HCEC 1CT (cell line): ENCODE measurements around the gene AXL.
"Not testable (repeated sequence)": the region's sequence is repeated elsewhere in the genome, so short reads cannot be mapped to it uniquely, and the experiment has no call there.

Source experiments
- DNase-seq: peaks from one replicate; pipeline ENCODE4 v3.0.0-alpha.2; 2017

AXL gene

GRCh38 chr19:41218615-41219507 is at the start of gene AXL:
TSS of gene AXL (plus strand) at chr19:41219223. CDS start at chr19:41219393, 170 bp downstream.
- peak; percentile 61 for DNase-seq

GRCh38 chr19:41172297-41173164 is 46.5 kb upstream of the AXL start:
- no peak for DNase-seq

- no peak for DNase-seq
Observed at GRCh38 chr19:41174297-41174928, 44.6 kb upstream of the AXL start.

GRCh38 chr19:41175801-41176777 is 42.9 kb upstream of the AXL start:
- DNase-seq = peak; percentile 75

- not testable (repeated sequence) for DNase-seq
Observed at GRCh38 chr19:41180173-41180572, 38.9 kb upstream of the AXL start.

GRCh38 chr19:41186971-41187883 is 31.8 kb upstream of the AXL start:
- no peak for DNase-seq

- no peak for DNase-seq
Observed at GRCh38 chr19:41187884-41188279, 31.1 kb upstream of the AXL start.

GRCh38 chr19:41189425-41190065 is 29.5 kb upstream of the AXL start:
- DNase-seq = no peak

- no peak for DNase-seq
Observed at GRCh38 chr19:41192574-41193429, 26.2 kb upstream of the AXL start, which contains the start of gene CYP2S1. TSS of gene CYP2S1 (plus strand) at chr19:41193219. CDS start at chr19:41193265, 46 bp downstream.

- DNase-seq = no peak
Observed at GRCh38 chr19:41193430-41194156, 25.4 kb upstream of the AXL start.

- no peak for DNase-seq
Observed at GRCh38 chr19:41194157-41194552, 24.9 kb upstream of the AXL start.

- DNase-seq = peak; percentile 28
Observed at GRCh38 chr19:41195675-41196497, 23.1 kb upstream of the AXL start.

- no peak for DNase-seq
Observed at GRCh38 chr19:41198559-41198958, 20.5 kb upstream of the AXL start.

- DNase-seq = no peak
Observed at GRCh38 chr19:41203371-41203770, 15.7 kb upstream of the AXL start.

- peak; percentile 74 for DNase-seq
Observed at GRCh38 chr19:41204338-41204737, 14.7 kb upstream of the AXL start.

GRCh38 chr19:41205995-41206394 is 13.0 kb upstream of the AXL start:
- DNase-seq = no peak

GRCh38 chr19:41206456-41206855 is 12.6 kb upstream of the AXL start:
- DNase-seq = no peak
